ENCODE data around the gene NFATC2.

GRCh38 chr20:51378171-51378928 is 164.2 kb downstream of the NFATC2 start:
- TF ChIP-seq CTCF (IDR thresholded peaks at IDR 0.05; ENCODE audit: insufficient read depth, low read length): no peak
- TF ChIP-seq GABPA (IDR thresholded peaks at IDR 0.05; ENCODE audit: low read depth): no peak
- TF ChIP-seq REST (IDR thresholded peaks at IDR 0.05; ENCODE audit: insufficient replicate concordance, low read depth): no peak

Measured in HL-60 (cell line).